Neutrophil (primary cell): ENCODE results near the gene ITPKB.

Experiments used
- H3K27ac ChIP-seq: fragments of 200-600 bp; sonication (generic); 2 replicates; pipeline ENCODE4 v1.5.1; 2016; ENCODE audit warnings: mild to moderate bottlenecking, moderate library complexity
- H3K27me3 ChIP-seq: fragments of 200-600 bp; sonication (generic); 2 replicates; pipeline ENCODE4 v1.6.0; 2016; ENCODE audit warnings: mild to moderate bottlenecking
- H3K36me3 ChIP-seq: fragments of 200-600 bp; sonication (generic); 2 replicates; pipeline ENCODE4 v1.5.1; 2017
- H3K4me1 ChIP-seq, 2 experiments: fragments of 200-600 bp in 1 of 2; sonication (generic) in 1 of 2; 1 replicate in 1 of 2; 2 replicates in 1 of 2; pipeline versions ENCODE4 v1.5.1 to v1.6.1; 2013 to 2016; ENCODE audit warnings: low read depth in 1 of 2, low read length in 1 of 2, mild to moderate bottlenecking in 1 of 2, moderate library complexity in 1 of 2; ENCODE audit not compliant: control insufficient read depth in 1 of 2, insufficient read depth in 1 of 2
- H3K4me3 ChIP-seq, 2 experiments: fragments of 200-600 bp in 1 of 2; sonication (generic) in 1 of 2; 1 replicate in 1 of 2; 2 replicates in 1 of 2; pipeline ENCODE4 v1.5.1; 2013 to 2016; ENCODE audit warnings: low read depth in 1 of 2, low read length in 1 of 2, mild to moderate bottlenecking in 1 of 2, moderate library complexity in 1 of 2
- H3K9me3 ChIP-seq: fragments of 200-600 bp; sonication (generic); 2 replicates; pipeline ENCODE4 v1.5.1; 2016
- CTCF ChIP-seq: fragments of 200-600 bp; sonication (generic); IDR thresholded peaks from 2 replicates; pipeline ENCODE4 v1.5.1; 2016; ENCODE audit warnings: antibody characterized with exemption

Gene ITPKB

GRCh38 chr1:226611301-226611700 is 127.8 kb downstream of the ITPKB start:
- Histone ChIP-seq H3K27ac (no peak overlapping the region), H3K27me3 (peaks cover 18% of the 10 kb centered on the region)

GRCh38 chr1:226610671-226611070 is 128.4 kb downstream of the ITPKB start:
- TF ChIP-seq CTCF, result no peak
- Histone ChIP-seq H3K27ac (no peak overlapping the region), H3K36me3 (no peaks in the 10 kb centered on the region), H3K27me3 (peaks cover 18% of the 10 kb centered on the region), H3K4me3 (no peak overlapping the region), H3K9me3 (no peaks in the 10 kb centered on the region), H3K4me1 (no peaks in the 10 kb centered on the region)

More at GRCh38 chr1:226611301-226611700, 127.8 kb downstream of the ITPKB start:
- no peak overlapping the region for H3K4me3 ChIP-seq
- H3K4me1 ChIP-seq, result no peaks in the 10 kb centered on the region
- no peak for TF ChIP-seq CTCF
- no peaks in the 10 kb centered on the region for H3K9me3 ChIP-seq
- H3K36me3 ChIP-seq, result no peaks in the 10 kb centered on the region

- no peak overlapping the region for H3K27ac ChIP-seq
- H3K9me3 ChIP-seq, result no peaks in the 10 kb centered on the region
- no peak overlapping the region for H3K4me3 ChIP-seq
- H3K27me3 ChIP-seq, result peaks cover 18% of the 10 kb centered on the region
- H3K36me3 ChIP-seq, result no peaks in the 10 kb centered on the region
- H3K4me1 ChIP-seq, result no peaks in the 10 kb centered on the region
- no peak for TF ChIP-seq CTCF
These were observed 129.1 kb downstream of the ITPKB start for GRCh38 chr1:226609836-226610455.

- H3K36me3 ChIP-seq, result no peaks in the 10 kb centered on the region
- TF ChIP-seq CTCF, result peak; percentile 70
- H3K27me3 ChIP-seq, result peaks cover 18% of the 10 kb centered on the region
- no peaks in the 10 kb centered on the region for H3K4me1 ChIP-seq
- no peak overlapping the region for H3K27ac ChIP-seq
- no peaks in the 10 kb centered on the region for H3K9me3 ChIP-seq
- no peak overlapping the region for H3K4me3 ChIP-seq
These were observed 130.2 kb downstream of the ITPKB start for GRCh38 chr1:226608699-226609505.

GRCh38 chr1:226607821-226608220 is 131.3 kb downstream of the ITPKB start:
- Histone ChIP-seq H3K4me3 (no peak overlapping the region), H3K27ac (no peak overlapping the region), H3K4me1 (no peaks in the 10 kb centered on the region), H3K36me3 (no peaks in the 10 kb centered on the region), H3K27me3 (peaks cover 18% of the 10 kb centered on the region), H3K9me3 (no peaks in the 10 kb centered on the region)
- no peak for TF ChIP-seq CTCF
